Endodermal cell (in vitro differentiated cells): ENCODE data around the gene DUSP16. TPM values are rescaled to one million over a fixed set of nuclear protein-coding genes. Genes with fewer than 3 reads are reported as not detected.

Experiments
- DNase-seq: peaks from one replicate; pipeline ENCODE4 v3.0.0-alpha.2; 2017
- H3K27ac ChIP-seq: 2 replicates; pipeline ENCODE4 v1.5.1; 2013; ENCODE audit warnings: mild to moderate bottlenecking, low read depth, low read length, moderate library complexity
- H3K27me3 ChIP-seq: 2 replicates; pipeline ENCODE4 v1.6.1; 2013; ENCODE audit warnings: mild to moderate bottlenecking, low read length, moderate library complexity; ENCODE audit not compliant: insufficient read depth, control insufficient read depth, poor library complexity, severe bottlenecking
- H3K36me3 ChIP-seq: 2 replicates; pipeline ENCODE4 v1.7.0; 2013; ENCODE audit warnings: mild to moderate bottlenecking, low read length, moderate library complexity; ENCODE audit not compliant: control insufficient read depth, insufficient read depth
- H3K4me1 ChIP-seq: one replicate; pipeline ENCODE4 v1.7.0; 2013; ENCODE audit warnings: low read length; ENCODE audit not compliant: control insufficient read depth, insufficient read depth
- H3K4me3 ChIP-seq: 2 replicates; pipeline ENCODE4 v1.5.1; 2013; ENCODE audit warnings: mild to moderate bottlenecking, low read length, moderate library complexity
- H3K9ac ChIP-seq: 2 replicates; pipeline ENCODE4 v1.6.1; 2013; ENCODE audit warnings: mild to moderate bottlenecking, low read length, moderate library complexity; ENCODE audit not compliant: poor library complexity, severe bottlenecking; ENCODE audit errors: extremely low read depth
- H3K9me3 ChIP-seq: 2 replicates; pipeline ENCODE4 v1.6.1; 2013; ENCODE audit warnings: mild to moderate bottlenecking, low read length, moderate library complexity; ENCODE audit not compliant: control insufficient read depth
- H3K27ac Mint-ChIP-seq: 2 replicates; pipeline ENCODE4 v1.8.0; 2020; ENCODE audit warnings: mixed read lengths
- H3K27me3 Mint-ChIP-seq: 2 replicates; pipeline ENCODE4 v1.8.0; 2021; ENCODE audit warnings: mild to moderate bottlenecking, mixed read lengths; ENCODE audit not compliant: insufficient read depth
- H3K36me3 Mint-ChIP-seq: 2 replicates; pipeline ENCODE4 v1.8.0; 2020; ENCODE audit warnings: low read depth, mixed read lengths
- H3K4me1 Mint-ChIP-seq: 2 replicates; pipeline ENCODE4 v1.8.0; 2020; ENCODE audit warnings: mixed read lengths
- H3K4me3 Mint-ChIP-seq: 2 replicates; pipeline ENCODE4 v1.8.0; 2020; ENCODE audit warnings: mild to moderate bottlenecking, moderate library complexity, mixed read lengths
- H3K9me3 Mint-ChIP-seq: 2 replicates; pipeline ENCODE4 v1.8.0; 2020; ENCODE audit warnings: mild to moderate bottlenecking, mixed read lengths
- WGBS, 2 experiments: methylation state at CpG; one replicate each; pipeline versions ENCODE4 v1.1.5 to v1.1.7; 2013; ENCODE audit warnings: missing lambda C conversion rate in 2 of 2, mixed read lengths in 1 of 2; ENCODE audit not compliant: insufficient coverage in 1 of 2, insufficient read length in 1 of 2; 5-methylcytosine and 5-hydroxymethylcytosine counted together
- total RNA-seq, 2 donors: library from RNA; stranded (reverse); fragmentation: NEBNext Ultra II Directional in 1 of 2; extraction: Animal tissue kit (Norgen Biotek cat#: 25700) in 1 of 2; gene quantifications; 2 replicates in 1 of 2; 3 replicates in 1 of 2; pipeline ENCODE4 v1.2.1, GENCODE V29; 2021
- TF ChIP-seq, protein P1 (sequence below): fragments of 200-600 bp; sonication (generic); conservative IDR thresholded peaks from 2 replicates; pipeline ENCODE4 v1.5.0; 2021; ENCODE audit warnings: antibody characterized with exemption, mild to moderate bottlenecking

Gene DUSP16
- total RNA-seq, 2 donors from 2014 or later: 28.1 to 42.5 TPM

- H3K4me1 Mint-ChIP-seq: peaks cover 49% of the 10 kb centered on the region
- H3K27ac Mint-ChIP-seq: peak overlapping the region; percentile 30
- peaks cover 3% of the 10 kb centered on the region for H3K36me3 ChIP-seq
- H3K4me3 ChIP-seq: no peak overlapping the region
- no peak for DNase-seq
- H3K4me3 Mint-ChIP-seq: no peak overlapping the region
- WGBS, 2 experiments: 86 to 94% methylated on average over 2 to 3 of the region's 3 CpGs
- no peaks in the 10 kb centered on the region for H3K9me3 Mint-ChIP-seq
- H3K27me3 Mint-ChIP-seq: no peaks in the 10 kb centered on the region
- no peak overlapping the region for H3K27ac ChIP-seq
- peaks cover 14% of the 10 kb centered on the region for H3K36me3 Mint-ChIP-seq
- H3K9me3 ChIP-seq: no peaks in the 10 kb centered on the region
- H3K27me3 ChIP-seq: no peaks in the 10 kb centered on the region
- TF ChIP-seq, protein P1, sequence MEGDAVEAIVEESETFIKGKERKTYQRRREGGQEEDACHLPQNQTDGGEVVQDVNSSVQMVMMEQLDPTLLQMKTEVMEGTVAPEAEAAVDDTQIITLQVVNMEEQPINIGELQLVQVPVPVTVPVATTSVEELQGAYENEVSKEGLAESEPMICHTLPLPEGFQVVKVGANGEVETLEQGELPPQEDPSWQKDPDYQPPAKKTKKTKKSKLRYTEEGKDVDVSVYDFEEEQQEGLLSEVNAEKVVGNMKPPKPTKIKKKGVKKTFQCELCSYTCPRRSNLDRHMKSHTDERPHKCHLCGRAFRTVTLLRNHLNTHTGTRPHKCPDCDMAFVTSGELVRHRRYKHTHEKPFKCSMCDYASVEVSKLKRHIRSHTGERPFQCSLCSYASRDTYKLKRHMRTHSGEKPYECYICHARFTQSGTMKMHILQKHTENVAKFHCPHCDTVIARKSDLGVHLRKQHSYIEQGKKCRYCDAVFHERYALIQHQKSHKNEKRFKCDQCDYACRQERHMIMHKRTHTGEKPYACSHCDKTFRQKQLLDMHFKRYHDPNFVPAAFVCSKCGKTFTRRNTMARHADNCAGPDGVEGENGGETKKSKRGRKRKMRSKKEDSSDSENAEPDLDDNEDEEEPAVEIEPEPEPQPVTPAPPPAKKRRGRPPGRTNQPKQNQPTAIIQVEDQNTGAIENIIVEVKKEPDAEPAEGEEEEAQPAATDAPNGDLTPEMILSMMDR: no peak
- H3K4me1 ChIP-seq: peaks cover 11% of the 10 kb centered on the region
- H3K9ac ChIP-seq: no peak overlapping the region
These were observed 61.5 kb downstream of the DUSP16 start for GRCh38 chr12:12501121-12501520.

DNA sequence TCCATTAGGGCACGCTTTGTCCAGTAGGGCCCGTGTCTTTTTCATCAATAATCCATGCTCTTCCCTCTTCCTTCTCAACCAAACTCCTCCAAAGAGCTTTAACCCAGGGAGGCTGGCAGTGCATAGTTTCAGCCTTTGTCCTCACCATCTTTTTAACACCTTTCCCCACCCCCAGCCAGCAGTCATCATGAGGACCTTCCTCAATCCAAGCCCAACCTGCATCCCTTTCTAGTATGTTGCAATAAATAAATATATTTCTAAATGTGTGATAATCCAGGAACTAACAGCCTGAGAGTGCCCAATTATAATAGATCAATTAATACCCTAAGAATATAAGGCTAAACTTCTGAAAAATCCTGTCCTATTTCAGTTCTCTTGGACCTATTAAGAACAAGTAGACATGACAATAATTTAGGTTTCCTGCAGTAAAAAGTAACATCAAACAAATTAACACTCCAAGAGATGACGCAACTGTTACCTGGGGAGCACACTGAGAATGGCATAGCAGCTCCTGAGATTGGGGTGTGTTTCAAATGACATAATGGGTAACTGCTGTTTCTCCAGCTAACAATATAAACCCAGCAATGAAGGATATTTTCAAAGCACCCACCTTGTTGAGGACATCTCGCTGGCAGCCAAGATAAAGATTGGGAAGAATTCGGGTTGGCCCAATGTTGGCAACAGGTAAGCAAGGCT is 62.6 kb downstream of the DUSP16 start:
- TF ChIP-seq, protein P1: no peak
- Histone ChIP-seq H3K4me1 (peaks cover 6% of the 10 kb centered on the region), H3K9ac (no peak overlapping the region), H3K27ac (no peak overlapping the region), H3K27me3 (no peaks in the 10 kb centered on the region), H3K36me3 (peaks cover 3% of the 10 kb centered on the region), H3K4me3 (no peak overlapping the region), H3K9me3 (no peaks in the 10 kb centered on the region)
- H3K27me3 Mint-ChIP-seq: no peaks in the 10 kb centered on the region
- H3K9me3 Mint-ChIP-seq: no peaks in the 10 kb centered on the region
- H3K4me1 Mint-ChIP-seq: peaks cover 39% of the 10 kb centered on the region
- whole genome bisulfite sequencing, 2 experiments: 88 to 90% methylated on average over 4 to 5 of the region's 5 CpGs
- peak; percentile 68 for DNase-seq
- peak overlapping the region; percentile 11 for H3K27ac Mint-ChIP-seq
- H3K36me3 Mint-ChIP-seq: peaks cover 14% of the 10 kb centered on the region
- H3K4me3 Mint-ChIP-seq: no peak overlapping the region

DNA sequence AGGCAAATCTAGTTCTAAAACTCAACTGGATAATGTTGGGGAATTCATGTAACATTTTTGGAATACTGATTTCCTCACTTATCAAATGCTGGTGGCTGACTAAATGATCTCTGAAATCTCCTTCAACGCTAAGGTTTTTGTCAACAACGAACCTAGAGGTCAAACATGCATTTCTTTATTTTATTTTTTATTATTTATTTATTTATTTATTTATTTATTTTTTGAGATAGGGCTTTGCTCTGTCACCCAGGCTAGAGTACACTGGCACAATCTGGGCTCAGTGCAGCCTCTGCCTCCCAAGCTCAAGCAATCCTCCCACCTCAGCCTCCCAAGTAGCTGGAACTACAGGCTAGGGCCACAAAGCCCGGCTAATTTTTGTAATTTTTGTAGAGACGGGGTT is 64.5 kb downstream of the DUSP16 start:
- DNase-seq: no peak
- Mint-ChIP-seq H3K36me3 (peaks cover 10% of the 10 kb centered on the region), H3K4me3 (no peak overlapping the region), H3K27me3 (no peaks in the 10 kb centered on the region), H3K27ac (no peak overlapping the region), H3K4me1 (peaks cover 29% of the 10 kb centered on the region), H3K9me3 (no peaks in the 10 kb centered on the region)
- WGBS, 2 experiments: 89 to 95% methylated on average over 2 to 4 of the region's 4 CpGs
- Histone ChIP-seq H3K36me3 (peaks cover 3% of the 10 kb centered on the region), H3K4me3 (no peak overlapping the region), H3K4me1 (peaks cover 3% of the 10 kb centered on the region), H3K9me3 (no peaks in the 10 kb centered on the region), H3K27ac (no peak overlapping the region), H3K9ac (no peak overlapping the region), H3K27me3 (no peaks in the 10 kb centered on the region)
- TF ChIP-seq, protein P1: no peak
